PFSK-1 (cell line): ENCODE measurements around the gene SAC3D1.

Experiments
- FOXP2 ChIP-seq: optimal IDR thresholded peaks from 2 replicates; pipeline ENCODE3; 2011; ENCODE audit warnings: borderline replicate concordance, control low read depth, inconsistent platforms; ENCODE audit not compliant: insufficient read depth; ENCODE audit errors: extremely low read length, extremely low read depth
- POLR2AphosphoS5 ChIP-seq: IDR thresholded peaks from 2 replicates; pipeline ENCODE4 v1.6.1; 2012; ENCODE audit warnings: low read depth, mild to moderate bottlenecking, control low read depth, low read length, moderate library complexity
- REST ChIP-seq, 2 experiments: IDR thresholded peaks; 2 replicates each; pipeline versions ENCODE4 v1.6.1 to v1.8.0; 2011 to 2012; ENCODE audit warnings: low read depth in 2 of 2, low read length in 2 of 2, control low read depth in 1 of 2, inconsistent platforms in 1 of 2, mild to moderate bottlenecking in 1 of 2, moderate library complexity in 1 of 2; ENCODE audit not compliant: insufficient read depth in 1 of 2
- SIN3A ChIP-seq: IDR thresholded peaks from 2 replicates; pipeline ENCODE4 v1.6.1; 2012; ENCODE audit warnings: mild to moderate bottlenecking, low read length, moderate library complexity, borderline replicate concordance; ENCODE audit not compliant: insufficient read depth
- TAF1 ChIP-seq: IDR thresholded peaks from 2 replicates; pipeline ENCODE4 v1.6.1; 2012; ENCODE audit warnings: low read length, control low read depth, borderline replicate concordance; ENCODE audit not compliant: insufficient read depth

The SAC3D1 gene

GRCh38 chr11:65059959-65060824 is 19.2 kb downstream of the SAC3D1 start:
- TF ChIP-seq SIN3A = no peak
- TF ChIP-seq REST (IDR thresholded peaks at IDR 0.05; ENCODE audit: insufficient read depth in 1 of 2, low read depth in 2 of 2, low read length in 2 of 2) = no peak
- no peak for TF ChIP-seq TAF1
- TF ChIP-seq FOXP2 = no peak
- no peak for TF ChIP-seq POLR2AphosphoS5

- no peak for TF ChIP-seq FOXP2
- no peak for TF ChIP-seq REST (IDR thresholded peaks at IDR 0.05; ENCODE audit: insufficient read depth in 1 of 2, low read depth in 2 of 2, low read length in 2 of 2)
- TF ChIP-seq TAF1 = no peak
- TF ChIP-seq POLR2AphosphoS5 = no peak
- no peak for TF ChIP-seq SIN3A
Observed at GRCh38 chr11:65060913-65061408, 20.0 kb downstream of the SAC3D1 start.

DNA sequence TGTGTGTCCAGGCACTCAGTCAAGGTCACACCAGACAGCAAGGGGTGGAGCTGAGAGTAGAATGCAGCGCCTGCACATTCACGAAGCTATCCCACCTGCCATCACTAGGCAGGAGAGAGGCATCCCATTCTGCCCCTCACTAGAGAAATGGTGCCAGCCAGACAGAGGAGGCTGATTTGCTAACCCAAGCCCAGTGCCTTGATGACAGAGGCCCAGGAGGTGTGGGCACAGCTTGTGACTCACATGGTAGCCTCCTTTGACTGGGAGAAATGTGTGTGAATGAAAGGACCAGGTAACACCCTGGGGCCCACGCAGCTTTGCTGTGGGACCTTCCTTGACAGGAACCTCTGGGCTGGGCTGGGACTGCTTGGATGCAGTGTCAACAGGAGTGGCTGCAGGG is 22.5 kb downstream of the SAC3D1 start:
- TF ChIP-seq REST (IDR thresholded peaks at IDR 0.05; ENCODE audit: insufficient read depth in 1 of 2, low read depth in 2 of 2, low read length in 2 of 2) = no peak
- no peak for TF ChIP-seq SIN3A

DNA sequence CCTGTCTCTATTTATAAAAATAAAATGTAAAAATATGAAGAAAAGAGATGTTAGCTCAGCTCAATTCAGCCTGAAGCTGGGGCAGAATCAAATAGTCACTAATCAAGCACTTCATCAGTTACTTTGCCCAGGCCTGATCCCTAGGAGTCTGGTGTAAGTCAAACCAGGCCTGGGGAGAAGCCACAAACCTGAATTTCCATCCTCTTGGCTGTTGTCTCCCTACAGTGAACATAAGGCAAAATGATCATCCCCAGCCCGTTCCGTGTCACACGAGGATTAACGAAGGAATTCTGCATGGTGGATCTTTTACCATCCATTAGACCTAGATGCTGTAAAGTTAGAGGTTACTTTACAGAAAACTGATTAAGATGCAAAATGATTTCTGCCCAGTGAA is 23.8 kb downstream of the SAC3D1 start:
- TF ChIP-seq TAF1 = no peak

DNA sequence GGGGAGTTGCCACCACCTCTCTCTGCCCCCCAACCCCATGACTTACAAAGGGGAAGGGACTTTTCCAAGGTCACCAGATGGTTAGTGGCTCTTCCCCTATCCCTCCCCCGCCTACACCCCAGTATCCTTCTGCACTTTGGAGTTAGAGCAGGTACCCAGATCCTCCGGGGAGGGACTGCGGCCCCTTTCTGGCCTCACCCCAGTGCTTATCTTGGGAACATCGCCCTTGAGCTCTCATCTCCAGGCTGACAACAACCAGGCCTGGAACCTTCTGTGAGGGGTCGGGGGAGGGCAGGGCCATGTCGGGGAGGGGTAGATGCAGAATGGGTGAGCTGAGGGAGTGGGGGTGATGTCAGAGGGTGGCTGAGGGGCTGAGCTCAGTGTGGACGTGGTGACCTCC is 24.8 kb downstream of the SAC3D1 start:
- TF ChIP-seq POLR2AphosphoS5 (no peak), REST (IDR thresholded peaks at IDR 0.05; ENCODE audit: insufficient read depth in 1 of 2, low read depth in 2 of 2, low read length in 2 of 2) (no peak), FOXP2 (no peak), TAF1 (no peak), SIN3A (no peak)
